ENCODE data around the gene DCC. TPM values are rescaled to one million over a fixed set of nuclear protein-coding genes. Genes with fewer than 3 reads are reported as not detected.

The DCC gene
- total RNA-seq, 6 donors from 2014 or later: 0.33 to 3.5 (median 1.0) TPM

- ATAC-seq (ENCODE audit: low FRiP score in 2 of 2) (no peak), DNase-seq (no peak)
- WGBS, 2 donors: 59 to 71% methylated on average over 1 of the region's 1 CpG
Measured at GRCh38 chr18:52426462-52426861, 86.5 kb downstream of the DCC start.

GRCh38 chr18:52427521-52428175 lies 87.7 kb downstream of the DCC start:
- ATAC-seq (ENCODE audit: low FRiP score in 2 of 2) (no peak), DNase-seq (no peak)
- H3K4me1 ChIP-seq: no peaks in the 10 kb centered on the region
- no peaks in the 10 kb centered on the region for H3K9me3 ChIP-seq
- no peak overlapping the region for H3K27ac ChIP-seq
- no peaks in the 10 kb centered on the region for H3K27me3 ChIP-seq
- H3K4me3 ChIP-seq: no peak overlapping the region
- WGBS, 2 donors: 64 to 71% methylated on average over 4 of the region's 4 CpGs
- no peaks in the 10 kb centered on the region for H3K36me3 ChIP-seq
- TF ChIP-seq EP300 (IDR thresholded peaks at IDR 0.05) (no peak), POLR2AphosphoS5 (IDR thresholded peaks at IDR 0.05) (no peak), CTCF (IDR thresholded peaks at IDR 0.05) (no peak), POLR2A (IDR thresholded peaks at IDR 0.05) (no peak)

More at GRCh38 chr18:52426462-52426861, 86.5 kb downstream of the DCC start:
- H3K9me3 ChIP-seq: no peaks in the 10 kb centered on the region
- no peaks in the 10 kb centered on the region for H3K27me3 ChIP-seq
- no peak for TF ChIP-seq CTCF (IDR thresholded peaks at IDR 0.05)
- no peak for TF ChIP-seq EP300 (IDR thresholded peaks at IDR 0.05)
- TF ChIP-seq POLR2A (IDR thresholded peaks at IDR 0.05): no peak
- no peak for TF ChIP-seq POLR2AphosphoS5 (IDR thresholded peaks at IDR 0.05)
- H3K36me3 ChIP-seq: no peaks in the 10 kb centered on the region
- H3K4me3 ChIP-seq: no peak overlapping the region
- H3K4me1 ChIP-seq: no peaks in the 10 kb centered on the region
- no peak overlapping the region for H3K27ac ChIP-seq

- no peaks in the 10 kb centered on the region for H3K27me3 ChIP-seq
- H3K4me1 ChIP-seq: no peaks in the 10 kb centered on the region
- WGBS, 2 donors: 58 to 69% methylated on average over 5 of the region's 5 CpGs
- DNase-seq: no peak
- no peak for ATAC-seq (ENCODE audit: low FRiP score in 2 of 2)
- TF ChIP-seq POLR2AphosphoS5 (IDR thresholded peaks at IDR 0.05): no peak
- no peak for TF ChIP-seq EP300 (IDR thresholded peaks at IDR 0.05)
- TF ChIP-seq POLR2A (IDR thresholded peaks at IDR 0.05): no peak
- no peak for TF ChIP-seq CTCF (IDR thresholded peaks at IDR 0.05)
- no peak overlapping the region for H3K27ac ChIP-seq
- no peaks in the 10 kb centered on the region for H3K36me3 ChIP-seq
- no peak overlapping the region for H3K4me3 ChIP-seq
- H3K9me3 ChIP-seq: no peaks in the 10 kb centered on the region
Measured at GRCh38 chr18:52431683-52432082, 91.7 kb downstream of the DCC start.

GRCh38 chr18:52433797-52434196 lies 93.8 kb downstream of the DCC start:
- no peak for ATAC-seq (ENCODE audit: low FRiP score in 2 of 2)
- H3K36me3 ChIP-seq: no peaks in the 10 kb centered on the region
- H3K27ac ChIP-seq: no peak overlapping the region
- H3K9me3 ChIP-seq: no peaks in the 10 kb centered on the region
- H3K4me1 ChIP-seq: no peaks in the 10 kb centered on the region
- H3K4me3 ChIP-seq: no peak overlapping the region
- no peak for DNase-seq
- no peak for TF ChIP-seq CTCF (IDR thresholded peaks at IDR 0.05)
- TF ChIP-seq POLR2A (IDR thresholded peaks at IDR 0.05): no peak
- TF ChIP-seq EP300 (IDR thresholded peaks at IDR 0.05): no peak
- no peaks in the 10 kb centered on the region for H3K27me3 ChIP-seq

GRCh38 chr18:52435301-52435700 lies 95.3 kb downstream of the DCC start:
- Histone ChIP-seq H3K4me1 (no peaks in the 10 kb centered on the region), H3K36me3 (no peaks in the 10 kb centered on the region), H3K27me3 (no peaks in the 10 kb centered on the region), H3K27ac (no peak overlapping the region), H3K9me3 (no peaks in the 10 kb centered on the region), H3K4me3 (no peak overlapping the region)
- 52 to 60% methylated on average over 7 of the region's 7 CpGs for WGBS, 2 donors
- TF ChIP-seq POLR2AphosphoS5 (IDR thresholded peaks at IDR 0.05): no peak
- TF ChIP-seq CTCF (IDR thresholded peaks at IDR 0.05): no peak
- no peak for TF ChIP-seq EP300 (IDR thresholded peaks at IDR 0.05)
- ATAC-seq (ENCODE audit: low FRiP score in 2 of 2) (no peak), DNase-seq (no peak)

All from upper lobe of left lung (tissue), 6 donors.